HG02759 (cell line): Measurements from ENCODE around the gene ATP8B3.

Experiments used
- ATAC-seq: cut with Tn5 transposase; IDR thresholded peaks from one replicate; pipeline ENCODE4 v1.9.1; 2021; ENCODE audit warnings: mild to moderate bottlenecking, moderate library complexity; ENCODE audit not compliant: unreplicated experiment

The ATP8B3 gene

GRCh38 chr19:1837222-1837565 lies 25.1 kb upstream of the ATP8B3 start:
- no peak for ATAC-seq

GRCh38 chr19:1836458-1837221 lies 24.6 kb upstream of the ATP8B3 start:
- no peak for ATAC-seq

- no peak for ATAC-seq
Measured at GRCh38 chr19:1833540-1833939, 21.5 kb upstream of the ATP8B3 start.

DNA sequence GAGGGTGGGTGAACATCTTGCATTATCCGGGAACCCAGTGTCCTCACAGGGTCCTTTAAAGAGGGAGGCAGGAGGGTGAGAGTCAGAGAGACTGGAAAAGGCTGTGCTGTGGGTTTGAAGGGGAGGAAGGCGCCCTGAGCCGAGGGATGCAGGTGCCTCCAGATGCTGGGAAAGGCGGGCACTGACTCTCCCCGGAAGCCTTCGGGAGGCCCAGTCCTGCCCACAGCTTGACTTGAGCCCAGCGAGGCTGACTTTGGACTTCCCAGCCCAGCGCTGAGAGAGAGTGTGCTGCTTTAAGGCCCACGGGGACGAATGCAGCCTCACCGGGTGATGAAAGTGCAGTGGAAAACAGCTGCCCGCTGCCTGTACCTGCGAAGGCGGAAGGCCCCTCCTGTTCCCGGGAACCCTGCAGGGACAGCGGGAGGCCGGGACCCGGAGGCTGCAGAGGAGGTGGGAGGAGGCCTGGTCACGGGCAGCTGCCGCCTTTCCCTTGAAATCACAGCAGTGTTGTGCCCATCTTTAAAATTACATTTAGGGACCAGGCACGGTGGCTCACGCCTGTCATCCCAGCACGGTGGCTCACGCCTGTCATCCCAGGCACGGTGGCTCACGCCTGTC lies 20.1 kb upstream of the ATP8B3 start:
- ATAC-seq = no peak

DNA sequence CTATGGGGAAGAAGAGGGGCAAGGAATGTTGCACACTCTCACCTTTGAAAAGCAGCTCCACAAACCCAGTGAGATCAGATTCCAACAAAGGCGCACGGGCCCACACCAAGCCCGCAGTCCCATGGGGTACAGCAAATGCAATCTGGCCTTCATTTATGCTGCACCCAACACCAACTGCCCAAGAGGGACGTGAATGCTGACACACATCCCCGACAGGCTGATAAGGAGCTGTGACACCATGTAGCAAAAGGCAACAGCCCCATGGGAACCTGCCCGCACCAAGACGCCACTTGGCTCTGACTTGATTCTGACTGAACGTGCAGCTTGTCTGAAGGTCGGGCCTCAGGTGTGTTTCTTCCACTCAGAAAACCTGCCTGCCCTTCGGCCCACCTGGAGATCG lies 18.9 kb upstream of the ATP8B3 start:
- ATAC-seq = no peak

- ATAC-seq = no peak
Measured at GRCh38 chr19:1830568-1830967, 18.5 kb upstream of the ATP8B3 start.

GRCh38 chr19:1829958-1830357 lies 17.9 kb upstream of the ATP8B3 start:
- ATAC-seq = no peak

- ATAC-seq = no peak
Measured at GRCh38 chr19:1828279-1829238, 16.5 kb upstream of the ATP8B3 start.

DNA sequence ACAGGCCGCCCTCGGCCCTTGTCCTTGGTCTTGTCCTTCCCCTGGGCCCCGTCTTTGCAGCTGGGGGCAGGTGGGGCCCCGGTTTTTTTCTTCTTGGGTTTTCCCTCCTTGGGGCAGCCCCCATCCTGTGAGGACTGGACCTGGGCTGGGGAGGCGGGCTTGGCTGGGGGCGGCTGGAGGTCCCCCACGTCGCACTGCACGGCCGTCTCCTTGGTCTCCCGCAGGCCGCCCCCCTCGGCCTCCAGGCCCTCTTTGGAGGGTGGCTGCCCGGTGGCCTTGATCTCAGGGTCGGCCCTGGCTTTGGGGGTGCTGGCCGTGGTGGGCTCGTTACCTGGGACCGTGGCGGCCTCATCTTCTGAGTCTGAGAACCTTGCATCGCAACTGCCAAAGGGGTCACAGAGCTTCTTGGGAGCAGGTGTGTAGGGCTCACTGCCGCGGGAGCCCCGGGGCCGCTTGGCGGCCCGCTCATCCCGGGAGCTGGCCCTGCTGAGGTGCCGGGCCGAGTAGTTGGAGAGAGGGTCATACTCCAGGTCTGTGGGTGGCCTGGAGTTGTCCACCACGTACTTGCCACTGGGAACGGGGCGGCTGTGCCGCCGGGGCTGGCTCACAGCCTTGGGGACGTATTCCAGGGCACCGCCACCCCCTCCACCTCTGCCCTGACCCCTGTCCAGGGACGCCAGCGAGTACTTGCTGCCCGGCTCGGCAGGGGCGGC lies 15.6 kb upstream of the ATP8B3 start:
- ATAC-seq = no peak

GRCh38 chr19:1826557-1827521 lies 14.8 kb upstream of the ATP8B3 start:
- no peak for ATAC-seq

- ATAC-seq = no peak
Measured at GRCh38 chr19:1825909-1826556, 14.0 kb upstream of the ATP8B3 start.

DNA sequence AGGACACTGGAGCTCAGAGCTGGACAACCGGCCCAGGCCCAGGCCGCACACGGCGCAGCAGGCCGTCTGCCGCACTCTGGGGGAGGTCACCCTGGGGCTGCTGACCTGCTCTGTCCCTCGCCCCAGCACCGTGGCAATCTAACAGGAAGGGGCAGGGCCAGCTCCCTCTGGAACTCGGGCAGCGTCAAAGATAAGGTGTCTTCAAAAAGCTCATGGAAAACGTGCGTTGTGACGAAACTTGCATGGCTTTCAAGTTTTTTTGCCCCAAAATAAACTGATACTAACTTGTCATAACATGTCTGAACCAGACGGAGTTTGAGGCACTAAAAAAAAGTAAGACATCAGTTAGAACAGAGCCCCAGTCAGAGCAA lies 12.2 kb upstream of the ATP8B3 start:
- ATAC-seq = no peak

DNA sequence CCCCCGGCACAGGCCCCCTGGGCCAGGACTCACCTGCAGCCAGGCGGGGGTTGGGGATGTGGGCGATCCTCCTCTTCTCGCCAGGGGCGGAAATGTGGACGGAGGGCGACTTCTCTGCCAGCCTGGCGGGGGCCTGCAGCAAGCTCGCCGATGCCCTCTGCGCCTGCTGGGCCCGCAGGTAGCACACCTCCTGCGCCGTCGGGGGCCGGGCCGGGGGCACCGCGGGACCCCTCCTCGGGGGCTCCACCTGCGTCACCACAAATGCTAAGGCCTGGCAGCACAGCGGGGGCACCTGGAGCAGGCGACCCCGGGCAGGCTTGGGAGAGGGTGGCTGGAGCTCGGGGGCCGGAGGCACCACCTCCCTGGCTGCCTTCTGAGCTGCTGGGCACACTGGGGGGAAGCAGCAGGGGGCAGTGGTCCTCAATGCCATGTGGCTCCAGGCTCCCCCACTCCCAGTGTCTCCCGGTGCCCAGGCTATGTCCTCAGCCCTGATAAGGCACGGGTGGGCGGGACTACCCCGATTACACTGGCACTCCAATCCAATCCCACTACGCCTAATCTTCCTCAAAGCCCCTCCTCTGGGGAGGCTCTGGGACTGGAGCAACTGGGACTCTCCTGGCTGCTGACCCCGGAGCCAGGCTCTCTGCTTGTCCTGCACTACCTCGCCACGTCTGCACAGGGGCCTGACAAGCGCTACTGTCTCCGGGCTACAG lies 11.6 kb upstream of the ATP8B3 start:
- ATAC-seq = no peak

DNA sequence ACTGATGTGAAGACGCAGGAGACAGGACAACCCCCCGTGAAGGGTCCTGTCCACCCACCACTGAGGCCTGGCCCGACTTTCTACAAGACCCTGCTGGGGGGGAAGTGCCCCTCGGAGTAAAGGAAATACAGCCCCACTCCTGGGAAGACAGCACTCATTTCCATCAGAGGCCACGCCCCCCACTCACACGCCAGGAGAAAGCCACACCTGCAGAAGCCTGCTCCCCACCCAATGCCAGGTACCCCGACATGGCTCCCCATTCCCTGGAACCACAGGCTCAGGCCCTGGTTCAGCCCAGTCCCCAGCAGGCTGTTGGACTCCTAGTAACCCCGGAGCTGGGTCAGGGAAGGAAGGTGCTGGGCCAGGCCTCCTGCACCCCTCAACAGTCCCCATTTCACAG lies 10.9 kb upstream of the ATP8B3 start:
- no peak for ATAC-seq

DNA sequence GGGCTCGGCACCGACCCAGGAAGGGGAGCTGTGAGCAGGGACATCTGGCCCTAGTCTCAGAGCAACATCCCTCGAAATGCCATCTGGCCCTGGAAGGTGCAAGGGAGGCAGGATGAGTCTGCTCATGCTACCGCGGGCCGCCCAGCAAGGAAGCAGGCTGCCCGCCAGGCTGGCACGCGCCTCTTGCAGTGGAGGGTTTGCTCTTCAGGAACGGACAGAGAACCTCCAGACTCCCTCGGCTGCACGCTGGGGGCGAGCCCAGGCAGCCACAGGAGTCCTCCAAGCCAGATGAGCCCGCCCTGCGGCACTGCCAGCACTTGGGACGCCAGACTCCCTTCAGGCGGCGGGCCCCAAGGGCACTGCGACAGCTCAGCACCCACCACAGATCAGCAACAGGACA lies 10.1 kb upstream of the ATP8B3 start:
- no peak for ATAC-seq

DNA sequence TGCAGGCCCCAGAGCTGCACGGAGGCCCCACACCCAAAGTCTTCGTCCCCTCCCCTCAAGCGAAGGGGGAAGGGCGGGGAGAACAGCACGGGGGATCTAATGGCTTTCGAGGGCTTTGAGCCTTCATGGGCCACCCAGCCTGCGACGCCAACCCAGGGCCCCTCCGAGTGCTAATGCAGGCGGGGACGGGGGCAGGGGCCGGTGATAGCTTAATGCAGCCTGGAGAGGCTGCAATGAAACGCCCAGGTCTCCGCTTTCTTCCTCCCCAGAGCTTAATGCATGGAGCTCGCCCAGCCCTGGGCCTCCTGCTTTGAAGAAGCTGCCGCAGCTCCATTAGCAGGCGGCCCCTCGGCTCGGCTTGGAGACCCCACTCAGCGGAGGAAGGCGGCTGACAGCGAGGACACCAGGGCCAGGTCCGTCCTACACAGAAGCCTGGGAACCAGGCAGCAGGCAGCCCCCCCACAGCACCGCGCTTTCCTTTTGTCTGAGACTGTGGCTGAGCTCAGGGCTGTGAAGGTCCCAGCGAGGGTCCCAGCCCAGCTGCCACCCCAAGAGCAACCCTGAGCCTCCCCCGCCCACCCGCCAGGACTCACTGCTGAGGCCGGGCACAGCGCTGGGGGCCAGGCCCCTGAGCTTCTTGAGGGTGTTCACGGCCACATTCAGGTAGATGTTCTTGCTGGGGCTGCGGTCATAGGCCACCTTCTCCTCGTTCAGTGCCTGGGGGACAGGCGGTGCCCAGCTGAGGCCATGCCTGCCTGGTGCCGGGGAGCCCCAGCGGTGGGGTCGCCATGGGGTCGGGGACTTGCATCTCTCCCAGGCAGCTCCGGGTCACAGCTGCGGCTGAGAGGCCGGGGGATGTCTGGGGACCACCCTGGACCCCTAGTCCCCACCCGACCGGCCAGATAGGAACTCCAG lies 7.5 kb upstream of the ATP8B3 start:
- no peak for ATAC-seq

DNA sequence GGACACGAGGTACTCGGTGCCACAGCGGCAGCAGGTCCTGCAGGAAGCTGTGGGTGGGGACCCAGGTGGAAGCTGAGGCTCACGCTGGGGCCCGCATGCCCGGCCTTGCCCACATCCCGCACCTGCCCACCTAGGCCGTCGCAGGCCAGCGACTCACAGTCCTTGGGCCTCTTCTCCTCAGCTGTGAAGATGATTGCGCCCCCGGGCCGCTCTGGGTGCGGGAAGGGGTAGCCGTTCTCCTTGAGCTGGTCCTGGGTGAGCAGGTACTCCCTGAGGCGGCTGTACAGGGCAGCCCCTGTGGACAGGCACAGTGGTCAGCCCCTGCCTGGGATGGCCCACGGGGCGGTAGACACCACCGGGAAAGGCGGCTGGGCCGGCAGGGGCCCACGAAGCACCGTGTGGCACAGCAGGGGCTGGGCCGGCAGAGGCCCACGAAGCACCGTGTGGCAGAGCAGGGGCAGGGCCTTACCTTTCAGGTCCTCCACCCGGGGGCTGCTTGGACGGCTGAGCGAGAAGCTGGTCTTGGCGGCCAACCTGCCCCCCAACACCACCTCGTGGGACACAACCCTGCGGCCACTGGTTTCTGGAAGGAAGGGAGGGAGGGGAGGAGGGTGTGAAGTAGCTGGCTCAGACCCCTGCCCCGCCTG lies 6.6 kb upstream of the ATP8B3 start:
- ATAC-seq = no peak
